Gastroesophageal sphincter (tissue), 3 donors: ENCODE results near the gene CCNC.

ENCODE experiments used
- POLR2A ChIP-seq, 2 donors: fragments of 450-650 bp; IDR thresholded peaks; one replicate each; pipeline ENCODE4 v1.6.1; 2017; ENCODE audit warnings: antibody characterized with exemption in 2 of 2, mild to moderate bottlenecking in 2 of 2, moderate library complexity in 1 of 2
- POLR2AphosphoS5 ChIP-seq: sonication (generic); formaldehyde crosslinking; IDR thresholded peaks from one replicate; pipeline ENCODE4 v1.6.1; 2017; ENCODE audit warnings: antibody characterized with exemption
- TF ChIP-seq, protein P1 (sequence below), 4 experiments: fragments of 200-600 bp in 2 of 4; fragments of 450-650 bp in 2 of 4; sonication (generic) in 1 of 4; IDR thresholded peaks; one replicate each; pipeline ENCODE4 v1.5.1; 2017 to 2019; ENCODE audit warnings: antibody characterized with exemption in 4 of 4, mild to moderate bottlenecking in 2 of 4, moderate library complexity in 2 of 4

DNA sequence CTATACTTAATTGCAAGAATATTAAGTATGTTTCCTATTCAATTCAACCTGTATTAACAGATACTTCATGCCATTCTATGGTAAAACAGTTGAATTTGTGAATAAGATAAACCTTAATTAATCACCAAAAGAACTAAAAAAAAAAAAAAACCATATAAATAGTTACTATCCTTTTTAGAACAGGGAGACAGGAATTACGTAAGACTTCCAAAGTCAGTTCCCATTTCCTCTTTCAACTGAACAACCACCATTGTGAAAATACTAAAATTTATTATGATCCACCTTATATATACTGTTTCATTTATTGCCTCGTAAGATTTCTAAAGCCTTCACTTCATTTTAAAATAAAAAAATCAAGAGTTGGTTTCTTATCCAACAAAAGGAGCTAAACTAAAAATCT is 9.4 kb downstream of the CCNC start:
- no peak for TF ChIP-seq POLR2AphosphoS5
- TF ChIP-seq, protein P1, sequence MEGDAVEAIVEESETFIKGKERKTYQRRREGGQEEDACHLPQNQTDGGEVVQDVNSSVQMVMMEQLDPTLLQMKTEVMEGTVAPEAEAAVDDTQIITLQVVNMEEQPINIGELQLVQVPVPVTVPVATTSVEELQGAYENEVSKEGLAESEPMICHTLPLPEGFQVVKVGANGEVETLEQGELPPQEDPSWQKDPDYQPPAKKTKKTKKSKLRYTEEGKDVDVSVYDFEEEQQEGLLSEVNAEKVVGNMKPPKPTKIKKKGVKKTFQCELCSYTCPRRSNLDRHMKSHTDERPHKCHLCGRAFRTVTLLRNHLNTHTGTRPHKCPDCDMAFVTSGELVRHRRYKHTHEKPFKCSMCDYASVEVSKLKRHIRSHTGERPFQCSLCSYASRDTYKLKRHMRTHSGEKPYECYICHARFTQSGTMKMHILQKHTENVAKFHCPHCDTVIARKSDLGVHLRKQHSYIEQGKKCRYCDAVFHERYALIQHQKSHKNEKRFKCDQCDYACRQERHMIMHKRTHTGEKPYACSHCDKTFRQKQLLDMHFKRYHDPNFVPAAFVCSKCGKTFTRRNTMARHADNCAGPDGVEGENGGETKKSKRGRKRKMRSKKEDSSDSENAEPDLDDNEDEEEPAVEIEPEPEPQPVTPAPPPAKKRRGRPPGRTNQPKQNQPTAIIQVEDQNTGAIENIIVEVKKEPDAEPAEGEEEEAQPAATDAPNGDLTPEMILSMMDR (IDR thresholded peaks at IDR 0.05): no peak
- TF ChIP-seq POLR2A (IDR thresholded peaks at IDR 0.05): no peak
